Testis (tissue), 2 donors: ENCODE data around the gene HOXB7.

ENCODE experiments used
- POLR2A ChIP-seq: fragments of 450-650 bp; IDR thresholded peaks from one replicate; pipeline ENCODE4 v1.6.1; 2017; ENCODE audit warnings: antibody characterized with exemption, mild to moderate bottlenecking, moderate library complexity
- TF ChIP-seq, protein P1 (sequence below), 3 experiments: fragments of 450-650 bp in 2 of 3; fragments of 200-600 bp in 1 of 3; sonication (generic) in 1 of 3; IDR thresholded peaks; one replicate each; pipeline ENCODE4 v1.5.1; 2016 to 2019; ENCODE audit warnings: antibody characterized with exemption in 3 of 3, mild to moderate bottlenecking in 2 of 3, moderate library complexity in 1 of 3

DNA sequence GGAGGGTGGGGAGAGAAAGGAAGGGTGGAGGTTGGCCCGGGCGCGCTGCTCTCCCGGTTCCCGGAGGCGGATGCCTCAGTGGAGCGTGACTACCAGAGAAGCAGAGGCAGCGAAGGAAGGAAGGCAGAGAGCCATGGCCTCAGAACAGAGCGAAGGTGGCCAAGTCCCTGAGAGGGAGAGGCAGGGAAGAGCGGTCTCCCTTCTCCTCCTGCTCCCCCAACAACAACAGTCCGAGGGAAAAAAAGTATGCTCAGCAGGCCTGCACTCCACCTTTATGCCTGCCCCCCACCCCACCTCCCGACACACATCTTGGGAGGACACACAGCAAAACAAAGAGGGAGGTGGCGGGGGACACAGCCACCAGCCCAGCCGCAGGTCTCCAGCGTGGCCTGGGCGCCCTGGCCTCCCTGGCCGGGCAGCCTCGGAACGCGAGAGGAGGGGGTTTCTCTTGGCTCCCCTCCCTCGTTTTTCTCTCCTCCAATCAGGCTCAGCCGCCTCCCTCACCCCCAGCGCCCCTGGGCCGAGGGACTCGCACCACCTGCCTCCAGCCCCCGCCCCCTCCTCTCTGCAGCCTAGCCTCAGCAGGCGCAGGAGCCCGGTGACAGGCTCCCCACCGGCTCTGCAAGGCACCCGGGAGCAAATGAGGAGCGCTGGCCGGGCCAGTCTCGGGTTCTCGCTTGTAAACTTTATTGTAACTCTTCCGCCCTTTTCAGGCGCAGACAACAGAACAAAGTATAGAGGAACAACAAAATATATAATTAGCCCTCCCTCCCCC lies 1.1 kb upstream of the HOXB7 start:
- TF ChIP-seq, protein P1, sequence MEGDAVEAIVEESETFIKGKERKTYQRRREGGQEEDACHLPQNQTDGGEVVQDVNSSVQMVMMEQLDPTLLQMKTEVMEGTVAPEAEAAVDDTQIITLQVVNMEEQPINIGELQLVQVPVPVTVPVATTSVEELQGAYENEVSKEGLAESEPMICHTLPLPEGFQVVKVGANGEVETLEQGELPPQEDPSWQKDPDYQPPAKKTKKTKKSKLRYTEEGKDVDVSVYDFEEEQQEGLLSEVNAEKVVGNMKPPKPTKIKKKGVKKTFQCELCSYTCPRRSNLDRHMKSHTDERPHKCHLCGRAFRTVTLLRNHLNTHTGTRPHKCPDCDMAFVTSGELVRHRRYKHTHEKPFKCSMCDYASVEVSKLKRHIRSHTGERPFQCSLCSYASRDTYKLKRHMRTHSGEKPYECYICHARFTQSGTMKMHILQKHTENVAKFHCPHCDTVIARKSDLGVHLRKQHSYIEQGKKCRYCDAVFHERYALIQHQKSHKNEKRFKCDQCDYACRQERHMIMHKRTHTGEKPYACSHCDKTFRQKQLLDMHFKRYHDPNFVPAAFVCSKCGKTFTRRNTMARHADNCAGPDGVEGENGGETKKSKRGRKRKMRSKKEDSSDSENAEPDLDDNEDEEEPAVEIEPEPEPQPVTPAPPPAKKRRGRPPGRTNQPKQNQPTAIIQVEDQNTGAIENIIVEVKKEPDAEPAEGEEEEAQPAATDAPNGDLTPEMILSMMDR (IDR thresholded peaks at IDR 0.05) = no peak
- no peak for TF ChIP-seq POLR2A
